HG03460 (cell line): ENCODE data around the gene CTIF.

ENCODE experiments used
- ATAC-seq: cut with Tn5 transposase; IDR thresholded peaks from one replicate; pipeline ENCODE4 v1.9.1; 2021; ENCODE audit not compliant: unreplicated experiment

Gene CTIF

DNA sequence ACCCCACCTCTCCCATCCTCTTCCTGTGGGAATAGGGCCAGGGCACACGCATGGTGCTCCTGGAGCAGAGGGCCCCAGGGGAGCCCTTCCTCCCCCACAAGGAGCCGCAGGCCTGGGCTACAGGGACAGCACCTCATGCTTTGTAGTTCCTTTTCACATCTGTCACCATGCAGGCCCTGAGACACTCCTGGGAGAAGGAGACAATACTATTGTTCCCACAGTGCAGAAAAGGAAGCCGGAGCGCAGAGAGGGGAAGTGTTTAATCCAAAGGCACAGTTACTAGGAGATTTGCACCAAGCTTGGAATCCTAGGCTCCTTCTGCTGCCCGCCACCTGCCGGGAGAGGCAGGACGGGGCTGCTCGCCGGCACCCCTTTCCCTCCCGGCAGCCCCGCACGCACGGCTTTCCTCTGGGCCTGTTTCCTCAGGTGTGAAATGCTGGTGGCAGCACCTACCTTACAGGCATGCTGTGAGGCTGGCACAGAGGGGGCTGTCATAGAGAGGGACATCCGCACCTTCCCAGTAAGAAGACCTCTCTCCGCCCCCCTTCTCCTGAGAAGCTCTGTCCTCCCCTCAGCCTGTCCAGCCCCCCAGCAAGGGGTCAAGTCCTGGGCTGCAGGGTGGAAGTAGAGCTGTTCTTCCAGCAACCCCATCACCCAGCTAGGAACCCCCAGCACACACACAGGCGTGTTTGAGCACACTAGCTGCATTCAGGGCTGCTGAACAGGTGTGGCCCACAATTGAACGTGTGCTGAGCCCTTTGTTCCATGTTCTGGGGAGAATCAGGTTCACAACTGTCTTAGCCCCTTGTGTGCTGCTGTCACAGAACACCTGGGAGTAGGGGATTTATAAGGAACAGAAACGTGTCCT is 349.3 kb downstream of the CTIF start:
- no peak for ATAC-seq

DNA sequence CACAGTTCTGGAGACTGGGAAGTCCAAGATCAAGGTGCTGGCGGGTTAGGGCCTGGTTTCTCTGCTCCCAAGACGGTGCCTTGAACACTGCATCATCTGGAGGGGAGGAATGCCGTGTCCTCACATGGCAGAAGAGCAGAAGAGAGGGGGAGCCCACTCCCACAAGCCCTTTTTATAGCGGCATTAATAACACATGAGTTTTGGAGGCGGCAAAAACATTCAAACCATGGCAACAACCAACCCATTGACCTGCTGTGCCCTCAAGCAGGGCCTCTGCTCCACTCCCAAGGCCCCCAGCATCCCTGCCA is 349.9 kb downstream of the CTIF start:
- ATAC-seq: no peak

DNA sequence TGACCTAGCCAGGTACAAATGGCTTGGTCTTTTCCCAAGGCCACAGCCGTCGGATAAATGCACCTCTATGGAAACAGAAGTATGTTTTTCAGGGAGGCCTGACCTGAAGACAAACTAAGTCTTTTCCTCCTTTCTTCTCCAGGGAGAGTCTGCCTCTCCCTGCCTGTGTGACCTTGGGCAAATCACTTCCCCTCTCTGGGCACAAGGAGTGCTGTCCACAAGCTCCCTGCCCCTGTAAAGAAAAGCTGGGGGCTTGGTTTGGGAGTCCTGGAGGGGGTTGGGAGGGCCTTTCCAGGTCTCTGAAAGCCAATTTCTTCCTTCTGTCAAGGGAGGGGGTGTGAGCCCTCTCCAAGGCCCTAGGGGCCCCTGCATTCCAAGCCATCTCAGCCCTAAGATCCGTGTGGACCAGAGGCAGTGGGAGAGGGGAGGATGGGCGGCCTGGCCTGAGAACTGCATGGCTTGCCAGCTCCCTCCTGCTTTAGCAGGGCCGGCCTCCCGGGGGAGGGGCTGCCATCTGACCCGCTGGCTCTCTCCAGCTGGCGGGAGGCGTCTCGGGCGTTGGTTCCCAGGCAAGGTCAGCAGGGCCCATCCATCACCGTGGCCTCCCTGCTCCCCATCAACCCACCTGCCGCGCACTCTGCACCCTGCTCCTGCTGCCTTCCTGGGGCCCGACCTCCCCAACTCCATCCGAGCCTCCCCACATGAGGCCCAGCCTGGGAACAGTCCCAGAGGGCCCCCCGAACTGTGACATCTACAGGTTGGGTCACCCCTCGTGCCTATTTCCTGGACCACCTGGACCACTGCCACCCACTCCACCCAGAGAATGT is 350.5 kb downstream of the CTIF start:
- no peak for ATAC-seq

- ATAC-seq: no peak
Measured at GRCh38 chr18:48889981-48890762, 351.3 kb downstream of the CTIF start.

DNA sequence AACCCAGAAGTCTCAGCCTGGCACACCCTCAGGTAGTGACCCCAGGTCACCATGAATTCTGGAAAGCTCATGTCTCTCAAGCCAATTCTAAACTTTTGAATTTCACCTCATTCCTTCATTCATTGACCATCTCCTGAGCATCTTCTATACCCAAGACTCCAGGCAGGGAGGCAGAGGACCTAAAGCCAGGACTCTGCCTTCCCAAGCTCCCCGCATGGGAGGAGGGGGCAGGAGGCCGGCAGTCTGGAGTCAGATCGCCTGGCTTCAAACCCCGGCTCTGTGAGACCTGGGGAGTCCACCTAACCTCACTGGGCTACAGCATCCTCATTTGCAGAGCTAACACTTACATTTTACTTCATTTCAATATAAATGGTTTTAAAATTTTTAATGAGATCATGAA is 352.9 kb downstream of the CTIF start:
- no peak for ATAC-seq

DNA sequence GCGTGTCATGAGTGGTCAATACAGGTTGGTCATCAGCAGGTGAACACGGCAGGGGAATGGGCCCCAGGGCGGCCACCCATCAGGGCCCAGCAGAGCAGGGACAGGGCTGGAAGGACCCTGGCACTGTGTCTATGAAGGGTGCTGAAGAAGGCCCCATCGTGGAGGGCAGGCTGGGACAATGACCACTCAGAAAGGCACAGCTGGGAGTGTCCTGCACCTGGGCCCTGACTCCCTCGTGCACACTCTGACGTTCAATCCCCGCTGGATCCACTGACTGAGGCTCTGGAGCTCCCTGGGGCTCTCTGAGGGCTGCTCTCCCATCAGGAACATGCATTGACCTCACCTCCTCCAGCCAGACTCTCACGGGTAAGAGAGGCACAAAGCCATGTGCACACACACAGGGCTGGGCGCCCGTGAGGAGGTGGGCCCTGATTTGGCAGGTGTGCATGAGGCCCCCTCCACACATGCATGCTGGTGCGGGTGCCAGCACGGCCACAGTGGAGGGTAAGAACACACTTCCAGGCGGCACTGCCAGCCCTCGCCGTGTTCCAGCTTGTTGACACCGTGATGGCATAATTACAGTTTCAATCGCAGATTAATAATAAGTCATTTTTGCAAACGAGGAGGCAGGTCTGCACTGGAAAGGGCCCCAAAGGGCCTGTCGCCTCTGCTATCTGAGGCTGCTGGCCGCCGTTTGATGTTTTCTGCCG is 353.5 kb downstream of the CTIF start:
- ATAC-seq: no peak

GRCh38 chr18:48893061-48893607 is 354.3 kb downstream of the CTIF start:
- ATAC-seq: no peak

DNA sequence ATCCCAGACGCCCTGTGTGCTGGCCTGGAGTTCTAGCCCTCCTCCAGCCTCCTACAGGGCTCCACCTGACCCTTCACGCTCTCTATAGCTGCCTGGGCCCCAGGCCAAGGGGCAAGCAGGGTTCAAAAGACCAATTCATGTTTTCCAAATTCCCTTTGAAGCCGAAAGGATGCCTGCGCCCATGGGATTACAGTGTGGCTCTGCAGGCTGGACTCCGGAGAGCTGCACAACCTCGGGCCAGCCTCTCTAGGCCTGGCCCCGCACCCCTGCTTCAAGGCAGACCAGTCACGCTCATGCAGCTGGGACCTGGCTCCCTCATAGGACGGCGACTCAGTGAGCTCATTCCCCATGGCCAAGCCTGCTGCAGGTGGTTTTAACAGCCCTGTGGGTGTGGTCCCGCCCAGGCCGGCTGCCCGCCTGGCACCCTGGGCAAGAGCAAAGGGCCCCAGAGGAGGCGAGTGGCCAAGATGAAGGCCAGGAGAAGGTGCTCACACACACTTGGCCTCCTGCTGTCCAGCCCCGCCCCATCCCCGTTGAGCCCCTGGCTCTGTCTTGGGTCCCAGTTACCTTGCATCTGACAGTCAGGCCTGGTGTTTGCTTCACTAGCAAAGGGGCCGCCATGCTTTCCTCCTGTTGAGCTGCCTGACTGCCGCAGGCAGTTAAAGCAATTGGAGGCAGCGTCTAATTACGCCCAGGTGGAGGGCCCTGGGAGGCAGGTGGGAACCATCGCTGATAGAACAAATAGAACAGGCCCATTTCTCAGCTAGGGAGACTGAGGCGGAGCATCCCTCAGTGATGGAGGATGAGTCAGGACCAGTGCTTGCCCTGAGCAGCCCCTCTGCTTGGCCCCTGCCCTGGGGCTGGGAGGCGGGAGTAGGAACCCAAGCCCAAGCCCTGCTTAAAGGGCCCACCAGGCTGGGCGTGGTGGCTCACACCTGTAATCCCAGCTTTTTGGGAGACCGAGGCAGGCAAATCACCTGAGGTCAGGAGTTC is 355.1 kb downstream of the CTIF start:
- no peak for ATAC-seq

- no peak for ATAC-seq
Measured at GRCh38 chr18:48894799-48895346, 356.0 kb downstream of the CTIF start.

DNA sequence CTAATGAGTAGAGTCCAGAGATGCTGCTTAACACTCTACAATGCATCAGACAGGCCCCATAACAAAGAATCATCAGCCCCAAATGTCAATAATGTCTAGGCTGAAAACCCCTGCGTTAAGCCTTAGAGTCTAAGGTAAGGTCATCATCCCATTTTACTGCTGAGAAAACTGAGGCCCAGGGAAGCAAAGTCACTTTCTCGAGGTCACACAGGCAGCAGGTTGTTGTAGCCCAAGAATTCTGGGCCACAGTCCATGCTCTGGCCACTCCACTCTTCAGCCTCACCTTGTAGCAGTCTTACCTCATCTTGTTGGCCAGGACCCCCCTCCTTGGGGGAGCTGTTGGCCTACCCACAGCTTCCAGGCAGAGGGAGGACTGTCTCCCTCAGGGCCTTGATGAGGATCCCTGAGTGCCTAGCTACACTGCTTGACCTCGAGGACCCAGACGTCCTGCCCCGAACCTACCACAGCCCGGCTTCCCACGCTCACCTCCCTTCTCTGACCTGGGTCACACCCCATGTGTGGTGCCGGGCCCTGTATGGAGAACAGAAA is 357.6 kb downstream of the CTIF start:
- ATAC-seq: no peak

- ATAC-seq: peak; percentile 69
Measured at GRCh38 chr18:48896875-48897511, 358.2 kb downstream of the CTIF start.

- no peak for ATAC-seq
Measured at GRCh38 chr18:48897531-48897930, 358.7 kb downstream of the CTIF start.

DNA sequence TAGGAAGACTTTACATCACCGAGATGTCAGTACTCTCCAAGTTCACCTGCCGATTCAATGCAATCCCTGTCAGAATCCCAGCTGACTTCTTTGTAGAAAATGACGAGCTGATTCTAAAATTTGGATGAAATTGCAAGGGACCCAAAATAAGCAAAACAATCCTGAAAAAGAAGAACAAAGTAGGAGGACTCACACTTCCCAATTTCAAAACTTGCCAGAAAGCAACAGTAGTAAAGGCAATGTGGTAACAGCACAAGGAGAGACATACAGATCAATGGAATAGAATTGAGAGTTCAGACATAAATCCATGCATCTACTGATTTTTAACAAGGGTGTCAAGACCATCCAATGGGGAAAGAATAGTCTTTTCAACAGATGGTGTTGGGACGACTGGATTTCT is 359.7 kb downstream of the CTIF start:
- no peak for ATAC-seq

GRCh38 chr18:48899558-48900174 is 360.8 kb downstream of the CTIF start:
- no peak for ATAC-seq

DNA sequence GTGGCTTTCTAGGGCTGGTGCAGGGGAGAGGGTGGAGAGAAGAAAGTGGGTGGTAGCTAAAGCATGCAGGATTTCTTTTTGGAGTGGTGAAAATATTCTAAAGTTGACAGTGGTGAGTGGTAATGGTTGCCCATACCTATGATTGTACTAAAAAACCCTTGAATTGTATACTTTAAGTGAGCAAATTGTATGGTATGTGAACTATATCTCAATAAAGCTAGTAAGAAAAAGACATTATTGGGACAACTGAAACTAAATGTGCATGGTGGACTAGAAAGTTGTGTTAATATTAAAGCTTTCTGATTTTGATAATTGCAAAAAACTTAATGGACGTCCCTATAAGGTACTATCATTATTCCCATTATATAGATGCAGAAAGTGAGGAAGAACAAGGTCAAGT is 361.6 kb downstream of the CTIF start:
- ATAC-seq: no peak

DNA sequence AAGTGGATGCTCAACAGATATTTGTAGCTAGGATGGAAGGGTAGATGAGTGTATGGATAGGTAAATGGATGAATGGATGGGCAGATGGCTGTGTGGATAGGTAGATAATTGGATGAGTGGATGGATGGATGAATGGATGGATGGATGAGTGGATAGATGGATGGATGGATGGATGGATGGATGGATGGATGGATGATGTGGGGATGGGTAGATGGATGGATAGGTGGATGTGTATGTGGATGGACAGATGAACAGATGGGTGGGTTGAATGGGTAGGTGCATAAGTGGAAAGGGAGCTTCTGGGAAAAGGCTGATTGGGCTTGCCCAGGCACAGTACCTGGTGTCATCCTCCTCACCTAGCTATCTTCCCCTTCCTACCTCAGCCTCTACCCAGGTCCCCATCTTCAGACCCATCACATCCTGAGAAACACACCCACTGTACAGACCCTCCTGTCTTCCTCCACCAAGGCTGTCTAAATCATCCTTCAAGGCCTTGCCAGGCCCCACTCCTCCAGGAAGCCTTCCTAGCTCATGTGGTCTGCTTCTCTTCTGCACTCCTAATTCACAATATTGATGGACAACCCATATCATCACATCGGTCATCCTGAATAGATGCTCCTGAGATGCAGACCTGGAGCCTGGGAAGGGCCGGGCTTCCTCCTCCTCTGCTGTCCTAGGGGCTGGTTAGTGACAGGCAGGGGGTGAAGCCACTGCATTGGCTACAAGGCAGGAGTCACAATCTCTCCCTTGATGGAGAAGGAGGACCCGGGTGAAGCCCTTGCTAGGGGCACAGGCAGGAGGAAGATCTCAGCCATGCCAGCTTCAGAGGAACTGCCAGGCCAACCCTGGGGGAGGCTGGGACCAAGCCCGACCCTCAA is 362.6 kb downstream of the CTIF start:
- ATAC-seq: no peak
